HepG2 (cell line): Measurements from ENCODE around the gene MYO1B. TPM values are rescaled to one million over a fixed set of nuclear protein-coding genes. Genes with fewer than 3 reads are reported as not detected.

Experiments used
- CSRNP1 ChIP-seq: sonication (generic); formaldehyde crosslinking; IDR thresholded peaks from 2 replicates; pipeline ENCODE4 v1.8.1; 2023; ENCODE audit warnings: mild to moderate bottlenecking, missing genetic modification reagents
- RARG ChIP-seq: sonication (generic); formaldehyde crosslinking; IDR thresholded peaks from 2 replicates; pipeline ENCODE4 v1.4.0; 2020; ENCODE audit warnings: low read depth, mild to moderate bottlenecking, missing genetic modification reagents
- RBM39 ChIP-seq: fragments of 200-400 bp; formaldehyde crosslinking; IDR thresholded peaks from one replicate; pipeline ENCODE4 v1.6.1; 2018; ENCODE audit warnings: antibody characterized with exemption, mild to moderate bottlenecking, low read depth, low read length; ENCODE audit not compliant: poor library complexity, severe bottlenecking
- ZNF614 ChIP-seq: IDR thresholded peaks from 2 replicates; pipeline ENCODE4 v1.6.1; 2018; ENCODE audit warnings: missing biosample characterization, missing genetic modification reagents, inconsistent platforms, borderline replicate concordance
- polyA plus RNA-seq, 8 experiments: library from polyadenylated mRNA; depleted of rRNA in 3 of 8; stranded (reverse) in 7 of 8; unstranded in 1 of 8; fragments of >200 nt; fragmentation: Illumina TruSeq in 4 of 8; extraction: Trizol in 4 of 8; gene quantifications; 2 replicates each; pipeline versions ENCODE4 v1.2.1 to v1.2.3, GENCODE V29; 2011 to 2016; ENCODE audit warnings: low read depth in 4 of 8, missing spikeins in 1 of 8, mixed read lengths in 1 of 8; ENCODE audit not compliant: insufficient read depth in 1 of 8
- total RNA-seq, 5 experiments: library from RNA; depleted of rRNA; stranded (reverse); fragments of >200 nt; fragmentation: Illumina TruSeq; extraction: Trizol; gene quantifications; 2 replicates each; pipeline ENCODE4 v1.2.3, GENCODE V29; 2016; ENCODE audit warnings: low read depth in 1 of 5
- TF ChIP-seq, protein P1 (sequence below): sonication (generic); formaldehyde crosslinking; IDR thresholded peaks from 2 replicates; pipeline ENCODE4 v1.9.0; 2021; ENCODE audit warnings: mild to moderate bottlenecking, missing genetic modification reagents

MYO1B gene
- total and polyA plus RNA-seq, 2 of the 13 experiments (the other 11 are each of a cell fraction or from before 2014, with no cell fraction given): 36.9 to 89.8 TPM

GRCh38 chr2:191266201-191266600 is 21.0 kb downstream of the MYO1B start (continued):
- TF ChIP-seq CSRNP1 (CRISPR knock-in tag) (no peak), RARG (CRISPR knock-in tag) (no peak), RBM39 (no peak), ZNF614 (CRISPR knock-in tag) (no peak)
- TF ChIP-seq, protein P1, sequence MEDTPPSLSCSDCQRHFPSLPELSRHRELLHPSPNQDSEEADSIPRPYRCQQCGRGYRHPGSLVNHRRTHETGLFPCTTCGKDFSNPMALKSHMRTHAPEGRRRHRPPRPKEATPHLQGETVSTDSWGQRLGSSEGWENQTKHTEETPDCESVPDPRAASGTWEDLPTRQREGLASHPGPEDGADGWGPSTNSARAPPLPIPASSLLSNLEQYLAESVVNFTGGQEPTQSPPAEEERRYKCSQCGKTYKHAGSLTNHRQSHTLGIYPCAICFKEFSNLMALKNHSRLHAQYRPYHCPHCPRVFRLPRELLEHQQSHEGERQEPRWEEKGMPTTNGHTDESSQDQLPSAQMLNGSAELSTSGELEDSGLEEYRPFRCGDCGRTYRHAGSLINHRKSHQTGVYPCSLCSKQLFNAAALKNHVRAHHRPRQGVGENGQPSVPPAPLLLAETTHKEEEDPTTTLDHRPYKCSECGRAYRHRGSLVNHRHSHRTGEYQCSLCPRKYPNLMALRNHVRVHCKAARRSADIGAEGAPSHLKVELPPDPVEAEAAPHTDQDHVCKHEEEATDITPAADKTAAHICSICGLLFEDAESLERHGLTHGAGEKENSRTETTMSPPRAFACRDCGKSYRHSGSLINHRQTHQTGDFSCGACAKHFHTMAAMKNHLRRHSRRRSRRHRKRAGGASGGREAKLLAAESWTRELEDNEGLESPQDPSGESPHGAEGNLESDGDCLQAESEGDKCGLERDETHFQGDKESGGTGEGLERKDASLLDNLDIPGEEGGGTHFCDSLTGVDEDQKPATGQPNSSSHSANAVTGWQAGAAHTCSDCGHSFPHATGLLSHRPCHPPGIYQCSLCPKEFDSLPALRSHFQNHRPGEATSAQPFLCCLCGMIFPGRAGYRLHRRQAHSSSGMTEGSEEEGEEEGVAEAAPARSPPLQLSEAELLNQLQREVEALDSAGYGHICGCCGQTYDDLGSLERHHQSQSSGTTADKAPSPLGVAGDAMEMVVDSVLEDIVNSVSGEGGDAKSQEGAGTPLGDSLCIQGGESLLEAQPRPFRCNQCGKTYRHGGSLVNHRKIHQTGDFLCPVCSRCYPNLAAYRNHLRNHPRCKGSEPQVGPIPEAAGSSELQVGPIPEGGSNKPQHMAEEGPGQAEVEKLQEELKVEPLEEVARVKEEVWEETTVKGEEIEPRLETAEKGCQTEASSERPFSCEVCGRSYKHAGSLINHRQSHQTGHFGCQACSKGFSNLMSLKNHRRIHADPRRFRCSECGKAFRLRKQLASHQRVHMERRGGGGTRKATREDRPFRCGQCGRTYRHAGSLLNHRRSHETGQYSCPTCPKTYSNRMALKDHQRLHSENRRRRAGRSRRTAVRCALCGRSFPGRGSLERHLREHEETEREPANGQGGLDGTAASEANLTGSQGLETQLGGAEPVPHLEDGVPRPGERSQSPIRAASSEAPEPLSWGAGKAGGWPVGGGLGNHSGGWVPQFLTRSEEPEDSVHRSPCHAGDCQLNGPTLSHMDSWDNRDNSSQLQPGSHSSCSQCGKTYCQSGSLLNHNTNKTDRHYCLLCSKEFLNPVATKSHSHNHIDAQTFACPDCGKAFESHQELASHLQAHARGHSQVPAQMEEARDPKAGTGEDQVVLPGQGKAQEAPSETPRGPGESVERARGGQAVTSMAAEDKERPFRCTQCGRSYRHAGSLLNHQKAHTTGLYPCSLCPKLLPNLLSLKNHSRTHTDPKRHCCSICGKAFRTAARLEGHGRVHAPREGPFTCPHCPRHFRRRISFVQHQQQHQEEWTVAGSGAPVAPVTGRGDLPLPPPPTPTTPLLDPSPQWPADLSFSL (CRISPR knock-in tag): no peak
